ENCODE results near the gene EMID1.

Gene EMID1

DNA sequence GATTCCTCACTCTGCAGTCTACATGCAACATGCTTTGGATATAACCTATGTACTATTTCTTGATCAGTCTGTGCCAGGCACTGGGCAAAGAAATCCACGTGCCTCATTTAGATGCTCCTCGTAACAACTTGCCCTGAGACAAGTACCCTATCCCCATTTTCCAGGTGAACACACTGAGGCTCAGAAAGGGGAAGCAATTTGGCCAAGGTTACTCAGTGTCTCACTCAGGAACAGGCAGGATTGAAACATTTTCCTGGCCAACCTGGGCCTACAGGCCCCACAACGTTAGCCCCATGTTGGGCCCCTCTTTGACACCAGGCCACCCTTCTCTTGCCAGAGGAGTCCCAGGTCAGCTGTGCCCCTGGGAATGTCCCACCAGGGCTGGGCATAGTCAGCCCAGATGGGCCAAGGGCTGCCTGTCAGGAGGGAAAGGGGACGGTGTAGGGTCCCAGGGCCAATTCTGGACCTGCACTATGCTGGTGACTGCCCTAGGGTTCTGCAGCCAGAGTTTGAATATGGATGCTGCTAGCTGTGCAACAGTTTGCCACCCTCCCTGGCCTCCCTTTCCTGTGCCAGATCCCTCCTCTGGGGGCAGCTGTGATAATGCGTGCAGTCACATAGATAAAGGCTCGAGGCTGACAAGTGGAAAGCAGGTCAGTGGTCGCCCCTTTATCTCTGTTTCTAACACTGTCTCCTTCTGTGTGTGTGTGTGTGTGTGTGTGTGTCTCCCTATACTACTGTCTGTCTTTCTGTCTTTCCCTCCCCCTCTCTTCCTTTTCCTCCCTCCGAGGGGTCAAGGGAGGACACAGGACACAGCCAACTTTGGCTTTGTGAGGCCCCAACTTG is 10.4 kb upstream of the EMID1 start:
- no peak for DNase-seq (ENCODE audit: low spot score)

DNA sequence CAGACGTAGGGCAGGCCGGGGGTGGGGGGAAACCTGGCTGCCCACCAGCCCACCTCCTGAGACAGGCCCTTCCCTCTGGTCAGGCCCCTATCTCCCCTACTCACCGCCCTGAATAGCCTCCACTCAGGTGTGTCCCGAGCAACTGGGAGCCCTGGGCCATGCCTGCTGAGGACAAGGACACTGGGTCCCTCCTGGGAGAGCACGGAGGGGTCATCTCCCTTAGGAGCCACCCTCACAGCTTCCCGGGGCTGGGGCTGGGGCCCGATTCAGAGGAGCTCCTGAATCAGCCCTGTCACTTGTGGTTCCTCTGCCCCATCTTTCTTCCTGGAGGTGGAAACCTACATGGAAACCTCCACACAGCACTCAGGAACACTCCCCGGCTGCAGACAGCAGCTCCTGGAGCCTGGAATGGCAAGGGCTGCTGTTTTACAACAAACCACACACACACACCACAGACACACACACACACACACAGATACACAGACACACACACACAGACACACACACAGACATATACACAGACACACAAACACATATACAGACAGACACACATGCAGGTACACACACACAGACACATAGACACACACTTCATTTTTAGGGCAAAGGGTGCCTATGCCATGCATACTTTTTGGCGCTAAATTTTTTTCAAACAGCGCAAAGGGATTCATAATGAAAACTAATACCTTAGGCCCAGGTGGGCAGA is 9.6 kb upstream of the EMID1 start:
- DNase-seq (ENCODE audit: low spot score): no peak

DNA sequence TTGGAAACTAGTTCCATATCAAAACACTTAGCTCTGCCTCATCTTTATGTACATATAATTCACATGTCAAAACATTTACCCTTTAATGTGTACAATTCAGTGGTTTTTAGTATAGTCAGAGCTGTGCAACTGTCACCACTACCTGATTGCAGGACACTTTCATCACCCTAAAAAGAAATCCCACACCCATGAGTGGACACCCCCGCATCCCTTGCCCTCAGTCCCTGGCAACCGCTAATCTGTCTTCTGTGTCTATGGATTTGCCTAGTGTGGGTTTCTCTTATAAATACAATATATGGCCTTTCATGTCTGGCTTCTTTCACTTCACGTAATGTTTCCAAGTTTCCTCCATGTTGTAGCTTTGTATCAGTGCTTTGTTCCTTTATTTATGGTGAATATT is 8.6 kb upstream of the EMID1 start:
- DNase-seq (ENCODE audit: low spot score): no peak

DNA sequence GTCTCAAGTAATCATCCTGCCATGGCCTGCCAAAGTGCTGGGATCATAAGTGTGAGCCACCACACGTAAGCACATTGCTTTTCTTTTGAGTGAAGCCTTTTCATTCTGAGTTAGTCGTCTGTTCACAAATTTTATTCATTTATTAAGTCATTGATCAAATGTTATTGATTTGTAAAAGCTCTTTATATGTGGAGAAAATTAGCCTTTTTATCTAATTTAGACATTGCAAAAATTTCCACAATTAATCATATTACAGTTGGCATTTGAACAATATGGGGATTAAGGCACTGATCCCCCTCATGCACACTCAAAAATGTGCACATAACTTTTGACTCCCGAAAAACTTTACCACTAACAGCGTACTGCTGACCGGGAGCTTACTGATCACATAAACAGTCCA is 7.5 kb upstream of the EMID1 start:
- no peak for DNase-seq (ENCODE audit: low spot score)

DNA sequence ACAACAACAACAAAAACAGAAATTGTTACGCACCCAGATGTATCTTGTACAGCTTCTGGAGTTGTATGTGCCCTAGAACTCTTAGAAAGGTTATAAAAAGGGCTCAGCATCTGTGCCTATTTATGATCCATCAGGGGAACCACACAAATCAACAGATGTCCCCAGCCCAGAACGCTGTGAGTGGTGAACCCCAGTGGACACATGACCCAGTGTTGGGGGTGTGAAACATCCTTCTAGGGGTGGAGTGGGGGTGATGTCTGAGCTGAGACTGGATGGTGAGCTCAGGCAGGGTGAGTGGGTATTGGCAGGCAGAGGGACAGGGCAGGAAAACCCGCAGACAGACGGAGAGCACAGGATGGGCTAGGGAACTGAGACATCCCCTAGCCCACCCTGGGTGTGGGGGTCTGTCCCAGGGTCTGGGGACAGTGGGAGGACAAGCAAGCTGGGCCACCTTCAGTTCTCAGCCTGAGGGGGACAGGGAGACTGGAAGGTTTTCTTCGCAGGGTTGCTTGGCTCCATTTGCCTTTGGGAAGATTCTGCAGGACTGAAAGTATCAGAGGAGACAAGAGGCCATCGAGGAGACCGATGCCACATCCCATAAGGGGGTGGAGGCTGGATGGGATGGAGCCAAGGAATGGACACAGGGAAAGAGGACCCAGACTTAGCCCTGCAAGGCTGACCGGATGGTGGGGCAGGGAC is 5.8 kb upstream of the EMID1 start:
- no peak for DNase-seq (ENCODE audit: low spot score)

DNA sequence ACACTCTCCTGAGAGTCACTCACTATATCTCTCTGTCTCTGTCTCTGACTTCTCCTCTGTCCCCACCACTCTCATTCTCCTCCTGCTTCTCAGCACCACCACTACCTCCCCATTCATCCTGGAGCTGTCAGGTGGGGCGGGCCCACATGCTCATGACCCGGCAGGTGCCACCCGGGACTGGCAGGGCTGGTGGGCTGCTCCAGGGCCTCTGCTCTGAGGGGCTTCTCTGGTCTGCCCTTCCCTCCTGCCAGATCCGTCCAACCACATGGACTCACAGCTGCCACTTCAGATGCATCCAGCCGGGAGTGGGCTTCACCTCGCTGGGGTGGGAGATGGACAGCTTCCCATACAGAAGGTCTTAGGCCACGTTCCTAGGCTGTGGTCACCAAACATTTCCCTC is 4.8 kb upstream of the EMID1 start:
- DNase-seq (ENCODE audit: low spot score): no peak

DNA sequence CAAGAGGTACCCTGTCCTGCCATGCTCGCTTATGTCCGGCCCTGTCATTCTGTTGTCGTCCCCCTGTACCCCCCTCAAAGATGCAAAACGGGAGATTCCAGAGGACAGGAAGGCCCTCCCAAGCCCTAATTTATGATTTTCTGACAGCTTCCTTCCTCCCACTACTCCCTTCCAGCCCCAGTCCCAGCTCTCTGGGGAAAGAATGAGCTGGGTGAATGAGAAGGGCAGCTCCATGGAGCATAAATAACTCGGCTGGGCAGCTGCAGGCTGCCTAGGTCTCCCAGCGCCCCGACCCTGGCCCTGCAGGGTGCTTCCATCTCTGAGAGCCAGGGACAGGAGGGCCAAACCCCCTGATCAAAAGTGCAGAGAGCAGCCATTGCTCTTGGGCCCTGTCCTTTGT is 3.9 kb upstream of the EMID1 start:
- no peak for DNase-seq (ENCODE audit: low spot score)

DNA sequence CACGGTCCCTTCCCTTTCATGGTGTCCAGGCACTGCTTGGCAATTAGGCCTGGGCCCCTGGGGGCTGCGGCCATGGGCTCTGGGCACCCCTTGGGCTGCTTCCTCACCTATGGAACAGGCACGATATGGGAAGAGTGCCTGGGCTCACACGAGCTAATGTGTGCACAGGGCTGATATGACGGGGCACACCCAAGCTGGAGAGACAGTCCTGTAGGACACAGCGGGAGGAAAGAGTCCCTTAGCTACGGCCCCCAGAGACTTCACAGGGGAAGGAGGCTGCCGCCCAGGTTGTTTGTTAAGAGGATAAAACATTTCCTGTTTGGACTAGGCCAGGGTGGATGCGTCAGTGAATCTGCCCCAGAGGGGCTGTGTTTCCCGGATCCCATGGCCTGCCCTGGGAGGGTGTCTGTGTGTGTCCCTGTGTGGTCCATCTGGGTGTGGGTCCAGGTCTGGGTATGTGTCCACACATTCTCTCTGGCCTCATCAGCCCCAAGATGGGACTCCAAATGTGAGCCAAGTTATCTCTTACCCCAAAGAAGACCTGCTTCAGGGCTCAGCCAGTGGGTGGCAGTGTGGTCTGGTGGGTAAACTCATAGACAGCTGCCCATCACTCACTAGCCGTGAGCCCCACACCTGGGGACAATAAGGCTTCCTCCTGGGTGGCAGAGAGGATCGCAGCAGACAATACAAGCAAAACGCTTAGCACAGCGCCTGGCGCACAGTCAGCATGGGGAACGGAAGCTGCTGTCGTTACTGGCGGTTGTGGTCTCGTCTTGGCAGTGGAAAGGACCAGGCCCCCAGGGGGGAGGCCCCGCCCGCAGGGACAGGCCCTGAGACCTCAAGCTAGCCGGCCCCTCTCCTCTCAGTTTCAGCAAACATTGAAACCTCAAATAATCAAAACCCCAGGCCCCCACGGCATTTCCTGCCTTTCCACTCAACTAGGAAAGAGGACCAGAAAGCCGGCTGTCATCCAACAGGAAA is 3.2 kb upstream of the EMID1 start:
- DNase-seq (ENCODE audit: low spot score): no peak

DNA sequence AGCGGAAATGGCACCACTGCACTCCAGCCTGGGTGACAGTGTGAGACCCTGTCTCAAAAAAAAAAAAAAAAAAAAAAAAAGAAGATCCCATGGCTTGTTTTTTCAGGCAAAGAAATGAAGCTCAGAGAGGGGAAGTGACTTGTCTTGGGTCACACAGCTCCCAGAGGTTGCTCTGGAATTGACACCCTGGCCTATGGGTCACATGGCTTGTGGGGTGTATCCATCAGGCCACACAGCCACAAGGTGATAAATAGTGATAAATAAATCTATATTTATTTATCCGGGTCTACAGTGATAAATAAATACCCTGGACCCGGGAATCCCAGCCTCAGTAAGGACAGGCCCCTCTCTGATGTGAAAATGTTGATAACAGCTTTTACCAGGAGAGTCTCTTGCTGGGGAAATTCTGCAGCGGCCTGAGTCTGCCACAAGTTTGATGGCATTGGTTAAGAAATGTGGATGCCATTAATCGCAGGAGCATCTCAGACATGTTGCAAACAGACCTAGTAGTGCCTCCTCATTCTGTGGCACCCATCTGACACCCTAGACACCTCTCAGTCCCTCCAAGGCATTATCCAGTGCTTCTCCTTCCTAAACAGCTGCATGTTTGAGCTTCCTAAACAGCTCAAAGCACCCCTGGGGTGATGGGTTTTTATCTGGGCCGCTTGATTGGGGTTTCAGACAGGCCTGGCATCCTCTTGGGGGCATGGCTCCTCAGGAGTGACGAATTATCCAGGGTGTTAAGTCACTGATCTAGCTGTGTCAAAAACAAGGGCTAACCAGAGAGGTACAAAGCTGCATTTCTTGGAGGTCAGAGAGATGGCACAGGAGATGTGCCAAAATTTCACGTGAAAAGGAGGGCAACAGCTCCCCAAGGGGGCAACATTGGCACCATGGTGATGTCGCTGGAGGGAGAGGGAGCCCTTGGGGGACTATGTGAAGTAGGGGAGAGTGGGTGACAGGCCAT is 1.9 kb upstream of the EMID1 start:
- no peak for DNase-seq (ENCODE audit: low spot score)

DNA sequence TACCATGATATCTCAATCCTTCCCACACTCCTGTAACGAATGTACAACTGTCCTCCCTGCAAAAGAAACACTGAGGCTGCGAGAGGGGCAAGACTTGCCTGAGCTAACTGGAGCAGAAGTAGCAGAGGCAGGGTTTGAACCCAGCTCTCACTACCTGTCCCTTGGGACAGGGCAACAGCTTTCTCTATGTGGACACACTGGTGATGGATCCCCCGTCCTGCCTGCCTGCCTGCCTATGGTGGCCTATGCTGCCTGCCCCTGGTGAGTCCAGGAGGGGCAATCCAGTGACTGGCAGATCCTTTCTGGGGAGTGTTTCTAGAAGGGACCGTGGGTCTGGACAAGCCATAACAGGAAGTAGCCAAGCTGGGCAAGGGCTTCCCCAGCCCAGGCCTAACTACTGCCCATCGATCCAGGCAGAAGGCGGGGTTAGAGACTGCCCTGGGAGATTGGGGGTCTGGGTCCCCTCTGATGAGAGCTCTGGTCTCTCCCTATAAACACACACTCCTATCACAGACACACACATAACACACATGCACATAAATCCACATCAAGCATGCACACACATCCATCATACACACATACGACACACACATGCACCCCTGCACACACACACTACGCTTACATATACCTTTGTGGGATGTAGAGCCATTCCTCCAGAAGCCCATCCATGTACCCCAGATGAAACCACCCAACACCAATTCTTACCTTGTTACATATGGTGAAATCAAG is 1.1 kb upstream of the EMID1 start:
- no peak for DNase-seq (ENCODE audit: low spot score)

DNA sequence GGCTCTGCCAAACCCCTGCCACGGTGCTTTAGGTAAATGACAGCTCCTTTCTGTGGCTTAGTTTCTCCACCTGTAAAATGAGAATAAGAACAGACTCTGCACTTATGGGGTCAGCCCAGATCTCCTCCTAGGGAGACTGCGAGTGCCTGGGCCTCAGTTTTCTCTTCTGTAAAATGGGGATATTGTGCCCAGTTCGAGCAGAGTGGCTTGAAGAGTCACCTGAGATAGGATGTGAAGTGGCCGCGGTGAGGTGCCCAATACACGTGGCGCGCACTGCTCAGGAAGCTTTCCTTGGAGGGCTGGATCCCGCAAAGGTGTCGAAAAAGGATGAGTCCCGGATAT is 473 bp upstream of the EMID1 start:
- DNase-seq (ENCODE audit: low spot score): no peak

DNA sequence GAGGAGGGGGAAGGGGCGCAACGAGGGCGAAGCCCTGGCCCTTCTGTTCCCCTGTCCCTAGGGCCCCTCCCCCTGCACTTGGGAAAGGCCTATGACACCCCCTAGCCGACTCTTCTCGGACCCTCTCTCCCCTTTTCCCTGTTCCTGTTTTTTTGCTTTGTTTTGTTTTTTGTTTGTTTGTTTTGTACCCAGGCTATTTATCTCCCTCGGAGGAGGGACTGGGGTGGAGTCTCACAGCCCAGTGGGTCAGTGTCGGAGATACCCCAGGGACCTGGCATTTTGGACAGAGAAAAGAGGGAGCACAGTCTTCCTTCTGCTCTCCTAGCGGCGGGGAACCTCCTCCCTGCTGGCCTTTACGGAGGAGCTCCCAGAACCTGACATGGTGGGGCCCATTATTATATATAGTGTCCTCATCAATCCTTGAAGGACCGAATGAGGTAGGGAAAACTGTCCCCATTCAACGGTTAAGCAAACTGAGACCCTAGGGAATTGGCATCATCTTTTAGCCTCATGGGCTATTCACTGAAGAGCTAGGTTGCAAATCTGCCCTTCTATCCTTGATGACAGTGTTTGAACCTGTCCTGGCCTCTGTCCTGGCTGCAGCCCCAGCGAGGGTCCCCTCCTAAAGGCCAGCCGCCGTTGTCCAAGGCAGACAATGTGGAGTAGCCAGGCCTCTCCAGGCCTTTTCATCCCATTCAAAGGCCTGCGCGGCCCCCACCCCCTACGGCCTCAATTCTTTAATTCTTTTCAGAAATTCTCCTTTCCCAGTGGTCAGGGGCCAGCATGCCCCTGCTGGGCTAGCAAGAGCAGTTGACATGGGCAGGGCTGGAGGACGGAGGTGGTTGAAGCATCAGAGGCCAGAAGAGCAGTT is 911 bp downstream of the EMID1 start:
- no peak for DNase-seq (ENCODE audit: low spot score)

DNA sequence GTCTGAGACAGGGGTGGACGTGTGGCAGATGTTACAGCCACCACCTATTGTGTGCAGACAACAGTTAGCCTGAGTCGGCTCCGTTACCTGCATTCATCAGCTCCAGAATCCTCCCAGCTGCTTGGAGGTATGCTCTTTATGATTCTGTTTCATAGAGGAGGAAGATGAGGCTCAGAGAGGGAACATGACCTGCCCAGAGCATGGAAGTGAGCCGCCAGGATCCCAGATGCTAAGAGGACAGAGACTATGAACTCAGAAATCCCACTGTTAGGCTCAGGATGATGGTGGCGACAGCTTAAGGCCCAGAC is 1.5 kb downstream of the EMID1 start:
- DNase-seq (ENCODE audit: low spot score): no peak

DNA sequence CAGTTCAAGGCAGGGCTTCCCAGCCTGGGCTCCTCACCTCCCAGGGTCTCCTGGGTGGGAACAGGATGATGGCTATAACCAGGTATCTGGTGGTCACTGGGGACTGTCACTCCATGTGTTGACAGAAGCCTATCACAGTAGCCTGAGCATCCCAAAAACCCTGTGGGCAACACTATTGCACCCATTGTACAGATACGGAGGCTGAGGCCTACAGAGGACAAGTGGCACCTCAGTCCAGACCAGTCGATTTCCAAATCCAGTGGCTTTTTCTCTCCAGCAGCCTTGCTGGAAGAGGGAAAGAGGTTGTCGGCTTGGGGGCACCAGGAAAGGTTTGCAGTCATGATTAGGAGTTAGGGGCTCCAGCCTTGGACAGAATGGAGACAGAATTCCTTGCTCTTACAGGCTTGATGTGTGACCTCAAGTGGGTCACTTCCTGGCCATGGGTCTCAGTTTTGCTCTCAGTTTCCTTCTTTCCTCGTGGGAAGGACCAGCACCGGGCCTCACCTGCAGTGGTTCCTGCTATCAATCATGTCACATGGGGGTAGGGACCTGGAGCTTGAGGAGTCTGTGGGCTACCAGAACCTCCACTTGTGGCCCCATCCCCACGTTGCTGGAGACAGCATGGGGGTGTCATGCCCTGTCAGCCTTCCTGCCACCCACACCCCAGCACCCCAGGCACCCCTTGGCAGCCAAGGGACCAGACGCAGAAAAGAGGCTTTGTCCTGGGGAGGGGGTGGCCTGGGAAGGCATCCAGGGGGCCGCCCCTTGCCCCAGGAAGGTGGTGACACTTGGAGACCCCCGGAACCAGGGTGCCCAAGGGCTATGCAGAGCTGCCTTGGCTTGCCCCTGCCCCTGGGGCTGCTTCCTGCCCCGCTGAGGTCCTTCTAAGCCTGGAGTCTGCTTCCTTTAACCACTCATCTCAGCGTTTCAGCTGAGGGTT is 2.1 kb downstream of the EMID1 start:
- no peak for DNase-seq (ENCODE audit: low spot score)

DNA sequence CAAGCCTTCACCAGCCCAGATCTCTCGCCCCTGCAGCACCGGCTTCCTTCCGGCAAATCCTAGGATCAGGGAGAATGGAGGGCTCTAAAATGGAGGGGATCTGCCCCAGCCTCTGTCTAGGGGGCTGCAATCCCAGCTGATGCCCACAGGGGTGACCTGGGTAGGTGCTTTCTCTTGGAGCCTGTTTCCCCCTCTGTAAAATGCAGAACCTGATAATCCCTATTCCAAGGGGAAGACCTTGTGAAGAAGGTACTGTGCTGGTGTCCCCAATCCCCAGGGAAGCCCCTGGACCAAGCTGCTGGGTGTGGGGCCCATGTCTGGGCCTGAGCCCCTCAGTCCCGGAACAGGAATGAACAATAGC is 2.8 kb downstream of the EMID1 start:
- DNase-seq (ENCODE audit: low spot score): no peak

DNA sequence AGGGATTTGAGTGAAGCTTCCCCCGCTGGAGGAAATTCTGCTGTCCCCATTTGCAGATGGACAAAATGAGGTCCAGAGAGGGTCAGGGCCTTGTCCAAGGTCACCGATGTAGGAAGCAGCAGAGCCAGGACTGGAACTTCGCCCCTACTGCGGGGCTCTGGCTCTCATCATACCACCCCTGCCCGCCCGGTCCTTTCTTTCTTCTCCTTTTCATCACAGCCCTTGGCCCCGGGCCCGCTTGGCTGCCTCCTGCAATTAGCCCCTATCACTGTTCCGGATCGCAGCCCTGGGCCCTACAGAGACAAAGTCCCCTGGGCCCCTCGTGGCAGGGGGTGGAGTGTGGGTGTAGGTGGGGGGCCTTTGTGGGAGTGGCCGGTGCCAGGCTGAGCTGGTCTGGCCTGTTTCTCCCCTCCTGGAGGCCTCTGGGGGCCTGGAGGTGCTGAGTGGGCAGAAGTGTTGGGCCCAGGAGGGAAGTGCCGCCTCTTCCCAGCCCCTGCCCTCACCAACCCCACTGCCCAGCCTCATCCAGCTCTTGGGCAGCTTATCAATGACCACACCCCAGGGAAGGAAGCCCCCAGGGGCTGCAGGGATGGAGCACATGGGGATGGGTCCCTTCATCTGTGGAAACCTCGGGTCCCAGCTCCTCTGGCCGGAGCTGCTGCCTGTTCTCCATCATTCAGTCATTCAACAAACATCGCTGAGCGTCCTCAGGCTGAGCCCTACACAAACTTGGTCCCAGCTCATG is 3.4 kb downstream of the EMID1 start:
- no peak for DNase-seq (ENCODE audit: low spot score)

DNA sequence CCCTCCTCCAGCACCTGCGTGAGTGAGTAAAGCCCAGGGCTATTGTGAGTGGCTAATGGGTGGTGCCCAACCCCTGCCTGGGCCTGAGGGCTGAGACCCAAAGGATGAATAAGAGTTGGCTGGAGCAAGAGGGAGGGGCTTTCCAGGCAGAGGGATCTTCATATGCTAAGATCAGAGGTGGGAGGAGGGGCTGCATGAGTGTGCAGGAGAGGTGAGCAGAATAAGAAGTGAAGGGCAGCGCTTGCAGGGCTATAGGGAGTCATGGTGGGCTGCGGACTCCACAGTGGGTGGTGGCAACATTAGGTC is 3.9 kb downstream of the EMID1 start:
- DNase-seq (ENCODE audit: low spot score): no peak

DNA sequence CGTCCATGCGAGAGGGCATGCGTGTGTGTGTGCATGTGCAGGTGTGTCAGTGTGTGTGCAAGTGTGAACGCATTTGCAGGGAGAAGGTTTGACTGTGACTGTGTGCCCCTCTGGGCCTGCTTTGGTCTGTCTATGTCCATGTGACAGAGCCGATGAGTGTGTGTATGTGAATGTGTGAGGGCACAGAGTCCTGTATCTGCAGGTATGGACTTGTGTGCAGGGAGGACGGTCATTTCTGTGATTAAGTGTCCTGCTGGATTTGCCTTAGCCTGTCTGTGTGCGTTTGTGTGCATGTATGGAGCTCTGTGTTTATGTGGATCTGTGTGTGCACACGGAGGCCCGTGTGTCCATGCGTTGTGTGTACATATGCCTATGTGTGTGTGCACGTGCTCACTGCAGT is 5.4 kb downstream of the EMID1 start:
- DNase-seq (ENCODE audit: low spot score): no peak
